ENCODE data around the gene MYG1.
A peak's percentile ranks its signal among the peaks of the same experiment; 100 is the strongest.

- TF ChIP-seq CTCF (IDR thresholded peaks at IDR 0.05; ENCODE audit: extremely low read depth in 1 of 2, insufficient read depth in 1 of 2, low read depth in 1 of 2, low read length in 2 of 2) (peak; percentile 45 to 65), EZH2 (IDR thresholded peaks at IDR 0.05; ENCODE audit: borderline replicate concordance, low read depth, low read length, severe bottlenecking) (no peak), POLR2A (IDR thresholded peaks at IDR 0.05; ENCODE audit: low read depth, low read length) (no peak), POLR2AphosphoS5 (IDR thresholded peaks at IDR 0.05; ENCODE audit: insufficient read depth, low read depth, low read length) (no peak), MAX (IDR thresholded peaks at IDR 0.05; ENCODE audit: insufficient read depth, insufficient read length) (no peak), FOS (IDR thresholded peaks at IDR 0.05; ENCODE audit: borderline replicate concordance, insufficient read depth, low read length) (no peak), GATA2 (IDR thresholded peaks at IDR 0.05; ENCODE audit: insufficient read depth, insufficient read length, low read depth, low read length) (no peak), MYC (IDR thresholded peaks at IDR 0.05; ENCODE audit: low read depth, low read length) (no peak)
These were observed 11.7 kb upstream of the MYG1 start for GRCh38 chr12:53287741-53288216.

Data from endothelial cell of umbilical vein (primary cell).